HCT116 (cell line): ENCODE measurements around the gene ZFYVE19. TPM values are rescaled to one million over a fixed set of nuclear protein-coding genes. Genes with fewer than 3 reads are reported as not detected.

ENCODE experiments used
- ATAC-seq: fragments of 200-7000 bp; cut with Tn5 transposase; 2 replicates; pipeline ENCODE4 v1.9.1; 2020; ENCODE audit warnings: mild to moderate bottlenecking, moderate library complexity
- BruUV-seq: library from RNA; stranded (reverse); fragments of 400-500 nt; replicated peaks from 2 replicates; lab custom pipeline; 2021; lab: Mats Ljungman, UMichigan
- CTCF ChIA-PET: fragments of 300-600 bp; sonication (Branson Sonifier 250); formaldehyde crosslinking; loops from one replicate; lab custom pipeline; 2021; ENCODE audit warnings: antibody characterized with exemption; lab: Charles Lee
- POLR2A ChIA-PET: fragments of 300-600, 350-600 bp; sonication (Branson Sonifier 250); formaldehyde crosslinking; loops from one replicate; lab custom pipeline; 2021; ENCODE audit warnings: antibody characterized with exemption; lab: Charles Lee
- RAD21 ChIA-PET, 2 experiments: fragments of 300-600 bp; sonication (Branson Sonifier 250); formaldehyde crosslinking; loops; one replicate each; lab custom pipeline; 2023; ENCODE audit warnings: low total read pairs in 2 of 2; ENCODE audit not compliant: uncharacterized antibody in 2 of 2, unreplicated experiment in 2 of 2, low non-redundant PET in 1 of 2; lab: Charles Lee
- DNase-seq: peaks from one replicate; pipeline ENCODE4 v3.0.0-alpha.2; 2010; ENCODE audit warnings: low read depth, low spot score
- H2AFZ ChIP-seq: fragments of 200-600 bp; shearing (Covaris generic), sonication (generic); 2 replicates; pipeline ENCODE4 v1.6.1; 2017; ENCODE audit warnings: low read depth, mixed run types, mixed read lengths, antibody characterized with exemption, low read length; ENCODE audit not compliant: poor library complexity, severe bottlenecking
- H3K27ac ChIP-seq: 2 replicates; pipeline ENCODE4 v1.5.1; 2012; ENCODE audit warnings: low read depth, low read length
- H3K27me3 ChIP-seq: fragments of 200-600 bp; sonication (generic); 2 replicates; pipeline ENCODE4 v1.6.1; 2016; ENCODE audit warnings: mixed run types, low read length, mixed read lengths; ENCODE audit not compliant: insufficient read depth
- H3K36me3 ChIP-seq, 2 experiments: fragments of 200-500 bp in 1 of 2; fragments of 200-600 bp in 1 of 2; sonication (Bioruptor generic) in 1 of 2; sonication (generic) in 1 of 2; 2 replicates each; pipeline versions ENCODE4 v1.5.1 to v1.6.1; 2014 to 2016; ENCODE audit warnings: low read length in 2 of 2, inconsistent platforms in 1 of 2, mixed read lengths in 1 of 2, mixed run types in 1 of 2; ENCODE audit not compliant: insufficient read depth in 2 of 2, control insufficient read depth in 1 of 2
- H3K4me1 ChIP-seq, 2 experiments: fragments of 200-600 bp in 1 of 2; sonication (generic) in 1 of 2; 2 replicates each; pipeline versions ENCODE4 v1.5.1 to v1.6.1; 2012 to 2017; ENCODE audit warnings: low read length in 2 of 2, inconsistent platforms in 1 of 2, mild to moderate bottlenecking in 1 of 2, mixed read lengths in 1 of 2, mixed run types in 1 of 2, moderate library complexity in 1 of 2; ENCODE audit not compliant: insufficient read depth in 2 of 2, control insufficient read depth in 1 of 2
- H3K4me2 ChIP-seq: fragments of 200-600 bp; sonication (generic); 2 replicates; pipeline ENCODE4 v1.6.1; 2017; ENCODE audit warnings: mixed run types, low read length, mixed read lengths
- H3K4me3 ChIP-seq, 2 experiments: fragments of 200-600 bp in 1 of 2; sonication (generic) in 1 of 2; replicated peaks in 1 of 2; 2 replicates each; pipeline ENCODE4 v1.5.1; 2011 to 2016; ENCODE audit warnings: low read length in 2 of 2, control low read depth in 1 of 2, low read depth in 1 of 2, mild to moderate bottlenecking in 1 of 2, mixed read lengths in 1 of 2, mixed run types in 1 of 2
- H3K79me2 ChIP-seq: fragments of 200-600 bp; sonication (generic); 2 replicates; pipeline ENCODE4 v1.6.1; 2017; ENCODE audit warnings: mild to moderate bottlenecking, mixed run types, low read length, moderate library complexity, mixed read lengths; ENCODE audit not compliant: insufficient read depth
- H3K9ac ChIP-seq: fragments of 200-600 bp; sonication (generic); 2 replicates; pipeline ENCODE4 v1.6.1; 2016; ENCODE audit warnings: low read length, mixed read lengths
- H3K9me2 ChIP-seq: fragments of 200-600 bp; sonication (generic), shearing (Covaris generic); 2 replicates; pipeline ENCODE4 v1.6.1; 2017; ENCODE audit warnings: mixed run types, mild to moderate bottlenecking, moderate library complexity; ENCODE audit not compliant: insufficient read depth
- H3K9me3 ChIP-seq, 2 experiments: fragments of 200-500 bp in 1 of 2; fragments of 200-600 bp in 1 of 2; sonication (Bioruptor generic) in 1 of 2; sonication (generic) in 1 of 2; 2 replicates each; pipeline ENCODE4 v1.6.1; 2014 to 2017; ENCODE audit warnings: low read length in 2 of 2, mixed read lengths in 2 of 2, inconsistent platforms in 1 of 2, low read depth in 1 of 2, mild to moderate bottlenecking in 1 of 2, mixed run types in 1 of 2, moderate library complexity in 1 of 2; ENCODE audit not compliant: control insufficient read depth in 1 of 2, insufficient read depth in 1 of 2
- H4K20me1 ChIP-seq: fragments of 200-600 bp; sonication (generic), shearing (Covaris generic); 2 replicates; pipeline ENCODE4 v1.6.1; 2017; ENCODE audit warnings: mixed run types, mild to moderate bottlenecking, moderate library complexity; ENCODE audit not compliant: insufficient read depth
- ATF3 ChIP-seq: IDR thresholded peaks from 2 replicates; pipeline ENCODE4 v1.6.1; 2012
- CBX3 ChIP-seq: IDR thresholded peaks from 2 replicates; pipeline ENCODE4 v1.6.1; 2012; ENCODE audit warnings: low read depth
- CEBPB ChIP-seq: IDR thresholded peaks from 2 replicates; pipeline ENCODE4 v1.6.1; 2012; ENCODE audit warnings: low read depth
- EGR1 ChIP-seq: IDR thresholded peaks from 2 replicates; pipeline ENCODE4 v1.6.1; 2012; ENCODE audit warnings: low read depth
- EZH2 ChIP-seq: fragments of 200-600 bp; sonication (generic); IDR thresholded peaks from 2 replicates; pipeline ENCODE4 v1.6.1; 2017; ENCODE audit warnings: antibody characterized with exemption, mixed run types
- EZH2phosphoT487 ChIP-seq: fragments of 200-600 bp; IDR thresholded peaks from 2 replicates; pipeline ENCODE4 v1.6.1; 2018; ENCODE audit warnings: antibody characterized with exemption, borderline replicate concordance
- JUND ChIP-seq: IDR thresholded peaks from 2 replicates; pipeline ENCODE4 v1.6.1; 2012
- POLR2A ChIP-seq: IDR thresholded peaks from 2 replicates; pipeline ENCODE4 v1.7.0; 2011; ENCODE audit warnings: borderline replicate concordance; ENCODE audit not compliant: insufficient read depth, insufficient read length; ENCODE audit errors: extremely low read depth
- POLR2AphosphoS5 ChIP-seq: IDR thresholded peaks from 2 replicates; pipeline ENCODE4 v1.6.1; 2011; ENCODE audit warnings: mild to moderate bottlenecking, low read depth, low read length, moderate library complexity
- SIN3A ChIP-seq: IDR thresholded peaks from 2 replicates; pipeline ENCODE4 v1.6.1; 2012; ENCODE audit warnings: low read depth
- SP1 ChIP-seq: IDR thresholded peaks from 2 replicates; pipeline ENCODE4 v1.6.1; 2012; ENCODE audit warnings: low read depth
- SRF ChIP-seq: IDR thresholded peaks from 2 replicates; pipeline ENCODE4 v1.6.1; 2012; ENCODE audit warnings: low read depth
- YY1 ChIP-seq: IDR thresholded peaks from 2 replicates; pipeline ENCODE4 v1.6.1; 2011; ENCODE audit warnings: low read length, low read depth, moderate library complexity, mild to moderate bottlenecking; ENCODE audit not compliant: insufficient replicate concordance; ENCODE audit errors: extremely low read depth
- ZFX ChIP-seq: fragments of 450-650 bp; IDR thresholded peaks from 2 replicates; pipeline ENCODE4 v1.6.1; 2017
- ZNF274 ChIP-seq: fragments of 200-500 bp; sonication (Bioruptor generic); IDR thresholded peaks from 2 replicates; pipeline ENCODE4 v1.6.1; 2014; ENCODE audit warnings: mild to moderate bottlenecking, low read depth, low read length, inconsistent platforms
- intact Hi-C: fragments of 100-400 bp; cut with micrococcal nuclease; formaldehyde crosslinking; loops from 2 replicates; pipeline ENCODE4 v1.10.0; 2022
- total RNA-seq: library from RNA; stranded (reverse); gene quantifications from one replicate; pipeline ENCODE4 v1.2.1, GENCODE V29; 2021; ENCODE audit not compliant: unreplicated experiment
- TF ChIP-seq, protein P1 (sequence below): IDR thresholded peaks from 2 replicates; pipeline ENCODE4 v1.6.1; 2011; ENCODE audit warnings: mild to moderate bottlenecking, low read length, moderate library complexity; ENCODE audit not compliant: insufficient replicate concordance; ENCODE audit errors: extremely low read depth
- TF ChIP-seq, protein P2 (sequence below), 3 experiments: fragments of 200-600 bp in 1 of 3; sonication (generic) in 1 of 3; IDR thresholded peaks in 2 of 3; conservative IDR thresholded peaks in 1 of 3; 2 replicates each; pipeline ENCODE4 v1.5.1; 2012 to 2017; ENCODE audit warnings: low read depth in 2 of 3, low read length in 2 of 3, antibody characterized with exemption in 1 of 3, borderline replicate concordance in 1 of 3, control low read depth in 1 of 3, mild to moderate bottlenecking in 1 of 3, mixed read lengths in 1 of 3, mixed run types in 1 of 3, moderate library complexity in 1 of 3; ENCODE audit not compliant: insufficient read depth in 1 of 3
- TF ChIP-seq, protein P3 (sequence below): IDR thresholded peaks from 2 replicates; pipeline ENCODE4 v1.6.1; 2012

The ZFYVE19 gene
- total RNA-seq, 1 experiment from 2014 or later: 29.1 TPM

GRCh38 chr15:40830884-40831283 is 24.0 kb downstream of the ZFYVE19 start:
- ATAC-seq: no peak
- Histone ChIP-seq H3K4me1 (peaks cover 32 to 43% of the 10 kb centered on the region in 2 experiments), H3K9ac (no peak overlapping the region), H3K4me3 (no peak overlapping the region), H3K27me3 (no peaks in the 10 kb centered on the region), H3K9me3 (no peaks in the 10 kb centered on the region), H2AFZ (no peak overlapping the region), H3K27ac (no peak overlapping the region), H3K4me2 (no peak overlapping the region), H3K9me2 (no peaks in the 10 kb centered on the region), H3K36me3 (no peaks in the 10 kb centered on the region), H4K20me1 (no peaks in the 10 kb centered on the region), H3K79me2 (no peaks in the 10 kb centered on the region)
- intact Hi-C loops: no loop called here
- RAD21 ChIA-PET: no interaction called here
- DNase-seq: no peak
- BruUV-seq: no TSS peak
- CTCF ChIA-PET: no interaction called here
- TF ChIP-seq ZFX: no peak
- TF ChIP-seq CEBPB: no peak
- no peak for TF ChIP-seq JUND
- TF ChIP-seq ATF3: no peak
- TF ChIP-seq SRF: no peak
- TF ChIP-seq ZNF274: no peak
- TF ChIP-seq, protein P1, sequence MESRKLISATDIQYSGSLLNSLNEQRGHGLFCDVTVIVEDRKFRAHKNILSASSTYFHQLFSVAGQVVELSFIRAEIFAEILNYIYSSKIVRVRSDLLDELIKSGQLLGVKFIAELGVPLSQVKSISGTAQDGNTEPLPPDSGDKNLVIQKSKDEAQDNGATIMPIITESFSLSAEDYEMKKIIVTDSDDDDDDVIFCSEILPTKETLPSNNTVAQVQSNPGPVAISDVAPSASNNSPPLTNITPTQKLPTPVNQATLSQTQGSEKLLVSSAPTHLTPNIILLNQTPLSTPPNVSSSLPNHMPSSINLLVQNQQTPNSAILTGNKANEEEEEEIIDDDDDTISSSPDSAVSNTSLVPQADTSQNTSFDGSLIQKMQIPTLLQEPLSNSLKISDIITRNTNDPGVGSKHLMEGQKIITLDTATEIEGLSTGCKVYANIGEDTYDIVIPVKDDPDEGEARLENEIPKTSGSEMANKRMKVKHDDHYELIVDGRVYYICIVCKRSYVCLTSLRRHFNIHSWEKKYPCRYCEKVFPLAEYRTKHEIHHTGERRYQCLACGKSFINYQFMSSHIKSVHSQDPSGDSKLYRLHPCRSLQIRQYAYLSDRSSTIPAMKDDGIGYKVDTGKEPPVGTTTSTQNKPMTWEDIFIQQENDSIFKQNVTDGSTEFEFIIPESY: no peak
- POLR2A ChIA-PET: no interaction called here

- BruUV-seq: no TSS peak
- RAD21 ChIA-PET: no interaction called here
- no peak for ATAC-seq
Observed at GRCh38 chr15:40831861-40832260, 25.0 kb downstream of the ZFYVE19 start.

More at GRCh38 chr15:40831861-40832260, 25.0 kb downstream of the ZFYVE19 start:
- peaks cover 33 to 42% of the 10 kb centered on the region in 2 experiments for H3K4me1 ChIP-seq
- H3K27me3 ChIP-seq: no peaks in the 10 kb centered on the region
- H4K20me1 ChIP-seq: no peaks in the 10 kb centered on the region
- no peak for TF ChIP-seq CEBPB
- no peak for TF ChIP-seq CBX3
- TF ChIP-seq SIN3A: no peak
- TF ChIP-seq JUND: no peak
- no peak for TF ChIP-seq EZH2phosphoT487
- no peak for TF ChIP-seq ZFX
- TF ChIP-seq, protein P2, sequence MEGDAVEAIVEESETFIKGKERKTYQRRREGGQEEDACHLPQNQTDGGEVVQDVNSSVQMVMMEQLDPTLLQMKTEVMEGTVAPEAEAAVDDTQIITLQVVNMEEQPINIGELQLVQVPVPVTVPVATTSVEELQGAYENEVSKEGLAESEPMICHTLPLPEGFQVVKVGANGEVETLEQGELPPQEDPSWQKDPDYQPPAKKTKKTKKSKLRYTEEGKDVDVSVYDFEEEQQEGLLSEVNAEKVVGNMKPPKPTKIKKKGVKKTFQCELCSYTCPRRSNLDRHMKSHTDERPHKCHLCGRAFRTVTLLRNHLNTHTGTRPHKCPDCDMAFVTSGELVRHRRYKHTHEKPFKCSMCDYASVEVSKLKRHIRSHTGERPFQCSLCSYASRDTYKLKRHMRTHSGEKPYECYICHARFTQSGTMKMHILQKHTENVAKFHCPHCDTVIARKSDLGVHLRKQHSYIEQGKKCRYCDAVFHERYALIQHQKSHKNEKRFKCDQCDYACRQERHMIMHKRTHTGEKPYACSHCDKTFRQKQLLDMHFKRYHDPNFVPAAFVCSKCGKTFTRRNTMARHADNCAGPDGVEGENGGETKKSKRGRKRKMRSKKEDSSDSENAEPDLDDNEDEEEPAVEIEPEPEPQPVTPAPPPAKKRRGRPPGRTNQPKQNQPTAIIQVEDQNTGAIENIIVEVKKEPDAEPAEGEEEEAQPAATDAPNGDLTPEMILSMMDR (IDR thresholded peaks at IDR 0.05 in 2 of 3, conservative IDR thresholded peaks at IDR 0.05 in 1 of 3; ENCODE audit: borderline replicate concordance in 1 of 3, insufficient read depth in 1 of 3, low read depth in 2 of 3, low read length in 2 of 3): no peak
- TF ChIP-seq POLR2A: no peak
- no peak for TF ChIP-seq YY1
- TF ChIP-seq SP1: no peak
- TF ChIP-seq, protein P3, sequence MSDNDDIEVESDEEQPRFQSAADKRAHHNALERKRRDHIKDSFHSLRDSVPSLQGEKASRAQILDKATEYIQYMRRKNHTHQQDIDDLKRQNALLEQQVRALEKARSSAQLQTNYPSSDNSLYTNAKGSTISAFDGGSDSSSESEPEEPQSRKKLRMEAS: no peak
- TF ChIP-seq POLR2AphosphoS5: no peak
- TF ChIP-seq SRF: no peak
- TF ChIP-seq ZNF274: no peak
- TF ChIP-seq EGR1: no peak
- no peak for TF ChIP-seq EZH2
- ChIA-PET POLR2A (no interaction called here), CTCF (interaction anchor here (0.7 kb wide), 1 partner anchor 62 kb away, joined by 3 read pairs; the partner anchor contains the start of gene VPS18)
- no peak overlapping the region for H2AFZ ChIP-seq
- no peak overlapping the region for H3K4me3 ChIP-seq
- H3K27ac ChIP-seq: no peak overlapping the region
- no peak overlapping the region for H3K9ac ChIP-seq
- H3K36me3 ChIP-seq: no peaks in the 10 kb centered on the region
- H3K4me2 ChIP-seq: no peak overlapping the region
- H3K9me2 ChIP-seq: no peaks in the 10 kb centered on the region
- H3K9me3 ChIP-seq: no peaks in the 10 kb centered on the region
- DNase-seq: no peak
- H3K79me2 ChIP-seq: no peaks in the 10 kb centered on the region
- intact Hi-C loops: no loop called here
